ENCODE measurements around the gene CPT2.

CPT2 gene

DNA sequence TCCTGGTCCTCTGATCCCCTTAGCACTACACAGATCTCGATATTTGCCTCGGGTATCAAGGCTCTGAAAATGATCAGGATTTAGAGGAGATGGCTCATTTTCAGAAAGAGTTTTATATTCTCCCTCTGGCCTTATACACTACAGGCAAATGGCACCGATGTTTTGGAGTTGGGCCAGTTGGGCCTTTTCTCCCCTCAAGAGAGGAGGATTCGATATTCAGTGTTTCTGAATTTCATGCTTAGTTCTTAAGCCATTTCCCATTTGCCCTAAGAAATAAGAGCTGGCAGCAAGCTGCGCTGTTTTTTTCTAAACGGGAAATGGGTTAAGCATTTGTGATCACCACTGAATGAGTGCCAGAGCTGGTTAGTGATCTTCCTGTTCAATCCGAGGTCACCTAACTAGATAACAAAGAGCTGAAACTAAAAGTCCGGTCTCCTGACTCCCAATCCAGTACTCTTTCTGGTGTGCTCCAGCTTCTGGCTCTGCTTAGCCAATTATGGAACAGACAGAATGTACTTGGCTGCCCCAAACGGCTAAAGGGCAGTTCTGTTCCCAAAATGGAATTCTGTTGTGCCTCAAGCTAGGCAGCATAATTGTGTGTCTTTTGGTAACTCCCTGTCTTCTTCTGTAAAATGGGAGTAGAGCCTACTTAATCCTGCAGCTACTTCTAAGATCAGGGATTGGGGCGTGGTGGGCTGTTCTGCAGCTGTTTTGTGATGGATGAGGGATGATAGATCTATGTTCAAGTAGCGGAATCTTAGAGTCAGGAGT is 1.2 kb upstream of the CPT2 start:
- TF ChIP-seq GATA3 (IDR thresholded peaks at IDR 0.05; ENCODE audit: low read depth, low read length) (no peak), GATA2 (IDR thresholded peaks at IDR 0.05; ENCODE audit: low read depth, low read length) (no peak)

DNA sequence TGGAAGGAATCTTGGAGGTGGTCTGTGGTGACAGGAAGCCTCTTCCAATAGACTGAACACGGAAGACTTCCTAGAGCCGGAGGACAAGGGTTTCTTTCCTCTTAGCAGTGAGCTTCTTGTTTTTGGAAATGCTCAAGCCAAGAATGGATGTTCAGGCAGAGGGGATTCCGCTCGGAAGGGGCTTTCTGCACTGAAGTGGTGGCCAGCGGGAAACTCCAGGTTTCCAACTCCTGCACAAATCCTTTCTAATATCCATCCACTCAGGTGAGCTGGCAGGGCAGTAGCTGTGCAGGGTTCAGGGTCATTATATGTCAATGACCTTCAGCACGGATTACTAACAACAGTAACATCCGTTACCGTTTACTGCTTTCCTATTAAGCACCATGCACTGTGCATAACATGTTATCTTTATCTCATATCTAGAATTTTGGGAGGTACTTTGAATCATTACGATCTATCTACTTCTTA is 573 bp upstream of the CPT2 start:
- TF ChIP-seq GATA2 (IDR thresholded peaks at IDR 0.05; ENCODE audit: low read depth, low read length) (no peak), GATA3 (IDR thresholded peaks at IDR 0.05; ENCODE audit: low read depth, low read length) (0 out of 2 replicates have a peak, but pooled peaks have one; percentile 13)

DNA sequence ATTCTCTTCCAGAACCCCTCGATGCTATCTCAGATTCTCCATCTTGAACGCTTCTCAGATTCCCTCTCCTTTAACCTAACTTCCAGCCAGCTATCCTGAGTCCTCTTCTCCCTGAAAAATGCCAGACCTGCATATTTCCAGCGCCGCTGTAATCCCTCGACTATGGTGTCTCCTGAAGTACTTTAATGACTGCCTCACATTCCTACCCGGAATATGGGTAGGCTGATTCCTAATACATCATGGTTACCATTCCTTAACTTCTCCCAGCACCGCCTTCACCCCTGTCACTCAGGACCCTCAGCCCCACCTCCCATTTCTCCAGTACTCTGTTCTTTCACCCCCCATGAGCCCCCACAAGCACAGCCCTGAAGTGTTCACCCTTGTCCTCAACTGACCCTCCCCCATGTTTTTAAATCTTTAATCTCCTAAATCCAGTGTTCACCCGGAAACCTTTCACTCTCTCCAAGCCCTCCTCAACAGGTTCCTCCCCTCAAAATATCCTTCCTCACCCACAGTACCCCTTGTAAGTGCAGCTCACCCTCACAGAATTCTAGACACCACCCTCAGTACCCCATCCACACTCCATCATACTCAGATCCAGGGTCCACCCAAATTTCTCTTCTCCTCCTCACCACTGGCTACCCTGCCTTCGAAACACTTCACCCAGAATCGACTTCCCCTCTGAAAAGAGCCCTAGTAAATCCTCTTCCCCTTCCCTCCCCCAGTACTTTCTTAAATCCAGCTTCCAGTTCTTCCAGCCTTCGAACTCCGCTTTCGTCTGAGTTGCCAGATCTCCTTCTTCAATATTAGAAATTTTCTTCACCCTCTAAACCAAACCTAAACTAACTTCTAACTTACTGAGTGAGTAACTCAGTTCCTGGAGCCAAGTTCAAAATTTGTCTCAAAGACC is 922 bp downstream of the CPT2 start:
- TF ChIP-seq GATA2 (IDR thresholded peaks at IDR 0.05; ENCODE audit: low read depth, low read length) (no peak), GATA3 (IDR thresholded peaks at IDR 0.05; ENCODE audit: low read depth, low read length) (no peak)

DNA sequence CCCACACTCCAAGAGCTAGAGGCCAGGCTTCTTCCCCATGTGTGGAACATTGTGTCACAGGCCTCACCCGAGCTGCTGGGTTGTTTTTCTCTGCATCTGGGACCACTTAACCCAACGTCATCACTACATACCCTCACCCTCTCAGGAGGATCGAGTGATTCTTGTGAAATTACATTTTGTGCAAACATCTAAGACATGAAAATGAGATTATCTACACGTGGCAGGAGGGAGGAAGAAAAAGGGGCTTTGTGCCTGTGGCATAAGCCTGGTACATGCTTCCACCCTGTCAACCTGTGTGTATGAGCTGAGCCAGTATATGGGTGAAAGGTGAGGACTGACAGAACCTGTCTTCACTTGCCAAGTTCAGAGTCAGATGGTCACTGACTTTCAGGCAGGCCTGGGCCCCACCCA is 1.6 kb downstream of the CPT2 start:
- no peak for TF ChIP-seq GATA2 (IDR thresholded peaks at IDR 0.05; ENCODE audit: low read depth, low read length)
- TF ChIP-seq GATA3 (IDR thresholded peaks at IDR 0.05; ENCODE audit: low read depth, low read length): no peak

DNA sequence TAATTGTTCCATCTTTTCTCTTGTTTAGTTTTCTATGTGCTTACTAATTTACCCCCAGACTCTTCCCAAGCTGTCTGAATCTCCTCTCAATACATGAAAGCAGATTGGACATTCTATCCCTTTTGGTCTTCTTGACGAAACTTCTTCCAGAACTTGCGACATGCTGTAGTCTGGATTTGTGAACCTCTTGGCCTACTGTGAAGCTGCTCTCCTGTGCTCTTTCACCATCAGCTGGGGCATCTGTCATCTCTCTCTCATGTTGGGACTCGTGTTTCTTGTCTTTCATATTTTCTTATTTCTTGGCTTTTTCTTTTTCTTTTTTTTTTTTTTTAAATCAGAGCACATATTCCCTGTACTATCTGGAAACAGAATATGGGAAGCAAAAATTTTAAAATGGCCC is 6.8 kb downstream of the CPT2 start:
- no peak for TF ChIP-seq GATA2 (IDR thresholded peaks at IDR 0.05; ENCODE audit: low read depth, low read length)
- TF ChIP-seq GATA3 (IDR thresholded peaks at IDR 0.05; ENCODE audit: low read depth, low read length): no peak

DNA sequence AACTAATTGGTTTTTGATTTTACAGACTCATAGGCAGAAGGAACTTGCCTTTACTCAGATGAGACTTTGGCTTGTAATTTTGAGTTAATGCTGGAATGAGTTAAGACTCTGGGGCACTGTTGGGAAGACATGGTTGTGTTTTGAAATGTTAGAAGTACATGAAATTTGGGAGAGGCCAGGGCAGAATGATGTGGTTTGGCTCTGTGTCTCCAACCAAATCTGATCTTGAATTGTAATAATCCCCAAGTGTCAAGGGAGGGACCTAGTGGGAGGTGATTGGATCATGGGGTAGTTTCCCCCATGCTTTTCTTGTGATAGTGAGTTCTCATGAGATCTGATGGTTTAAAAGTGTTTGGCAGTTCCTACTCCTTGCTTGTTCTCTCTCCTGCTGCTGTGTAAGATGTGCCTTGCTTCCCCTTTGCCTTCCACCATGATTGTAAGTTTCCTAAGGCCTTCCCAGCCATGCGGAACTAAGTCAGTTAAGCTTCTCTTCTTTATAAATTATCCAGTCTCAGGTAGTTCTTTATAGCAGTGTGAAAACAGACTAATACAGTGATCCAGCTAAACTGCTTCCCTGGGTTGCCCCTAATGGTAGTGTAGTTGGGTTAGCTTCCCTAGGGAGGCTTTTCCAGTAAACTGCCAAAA is 10.2 kb downstream of the CPT2 start:
- TF ChIP-seq GATA3 (IDR thresholded peaks at IDR 0.05; ENCODE audit: low read depth, low read length) (no peak), GATA2 (IDR thresholded peaks at IDR 0.05; ENCODE audit: low read depth, low read length) (no peak)

DNA sequence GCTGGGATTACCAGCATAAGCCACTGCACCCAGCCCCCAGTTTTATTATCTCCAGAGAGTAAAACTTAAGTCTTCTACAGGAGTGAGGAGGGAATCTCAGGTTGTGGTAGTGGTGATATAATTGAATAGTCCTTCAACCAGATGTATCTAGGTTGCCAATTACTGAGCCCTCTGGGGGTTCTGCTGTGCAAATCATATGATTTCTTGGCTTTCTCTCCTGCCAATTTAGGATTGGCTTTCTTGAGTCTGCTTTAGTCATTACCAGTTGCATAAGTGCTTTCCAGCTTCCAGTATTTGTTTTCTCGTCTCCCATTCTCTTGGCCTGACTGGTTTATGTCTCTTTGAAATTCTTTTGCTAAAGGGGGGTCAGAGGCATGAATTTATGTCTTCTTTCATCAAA is 11.1 kb downstream of the CPT2 start:
- TF ChIP-seq GATA2 (IDR thresholded peaks at IDR 0.05; ENCODE audit: low read depth, low read length) (no peak), GATA3 (IDR thresholded peaks at IDR 0.05; ENCODE audit: low read depth, low read length) (no peak)

DNA sequence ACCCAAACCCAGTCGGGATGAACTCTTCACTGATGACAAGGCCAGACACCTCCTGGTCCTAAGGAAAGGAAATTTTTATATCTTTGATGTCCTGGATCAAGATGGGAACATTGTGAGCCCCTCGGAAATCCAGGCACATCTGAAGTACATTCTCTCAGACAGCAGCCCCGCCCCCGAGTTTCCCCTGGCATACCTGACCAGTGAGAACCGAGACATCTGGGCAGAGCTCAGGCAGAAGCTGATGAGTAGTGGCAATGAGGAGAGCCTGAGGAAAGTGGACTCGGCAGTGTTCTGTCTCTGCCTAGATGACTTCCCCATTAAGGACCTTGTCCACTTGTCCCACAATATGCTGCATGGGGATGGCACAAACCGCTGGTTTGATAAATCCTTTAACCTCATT is 13.7 kb downstream of the CPT2 start:
- TF ChIP-seq GATA3 (IDR thresholded peaks at IDR 0.05; ENCODE audit: low read depth, low read length) (no peak), GATA2 (IDR thresholded peaks at IDR 0.05; ENCODE audit: low read depth, low read length) (no peak)

DNA sequence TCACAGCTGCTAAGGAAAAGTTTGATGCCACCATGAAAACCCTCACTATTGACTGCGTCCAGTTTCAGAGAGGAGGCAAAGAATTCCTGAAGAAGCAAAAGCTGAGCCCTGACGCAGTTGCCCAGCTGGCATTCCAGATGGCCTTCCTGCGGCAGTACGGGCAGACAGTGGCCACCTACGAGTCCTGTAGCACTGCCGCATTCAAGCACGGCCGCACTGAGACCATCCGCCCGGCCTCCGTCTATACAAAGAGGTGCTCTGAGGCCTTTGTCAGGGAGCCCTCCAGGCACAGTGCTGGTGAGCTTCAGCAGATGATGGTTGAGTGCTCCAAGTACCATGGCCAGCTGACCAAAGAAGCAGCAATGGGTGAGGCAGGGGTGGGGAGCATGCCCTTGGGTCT is 14.3 kb downstream of the CPT2 start:
- TF ChIP-seq GATA2 (IDR thresholded peaks at IDR 0.05; ENCODE audit: low read depth, low read length) (no peak), GATA3 (IDR thresholded peaks at IDR 0.05; ENCODE audit: low read depth, low read length) (no peak)

DNA sequence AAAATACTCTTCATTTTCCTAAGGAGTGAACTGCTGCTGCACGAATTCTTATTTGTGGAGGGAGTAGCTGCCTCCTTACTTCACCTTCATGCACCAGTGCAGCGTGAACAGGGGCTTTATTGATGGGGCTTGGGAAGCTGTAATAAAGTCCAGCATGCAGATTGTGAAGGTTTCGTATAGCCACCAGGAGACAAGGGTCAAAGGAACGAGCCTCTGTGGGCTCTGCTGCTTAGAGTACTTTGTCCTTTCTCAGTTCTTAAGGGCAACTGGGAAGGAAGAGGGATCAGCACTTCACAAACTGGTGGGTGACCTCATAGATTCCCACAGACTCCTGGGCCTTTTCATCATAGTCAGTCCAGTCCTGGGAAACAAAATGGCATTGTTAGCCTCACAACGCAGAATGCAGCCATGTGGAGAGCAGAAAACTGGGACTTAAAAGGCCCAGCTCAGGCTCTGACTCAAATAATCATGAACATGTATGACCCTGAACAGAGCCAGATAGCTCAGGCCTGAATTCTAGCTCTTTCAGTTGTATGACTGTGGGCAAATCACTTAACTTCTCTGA is 17.8 kb downstream of the CPT2 start:
- TF ChIP-seq GATA3 (IDR thresholded peaks at IDR 0.05; ENCODE audit: low read depth, low read length) (no peak), GATA2 (IDR thresholded peaks at IDR 0.05; ENCODE audit: low read depth, low read length) (no peak)

DNA sequence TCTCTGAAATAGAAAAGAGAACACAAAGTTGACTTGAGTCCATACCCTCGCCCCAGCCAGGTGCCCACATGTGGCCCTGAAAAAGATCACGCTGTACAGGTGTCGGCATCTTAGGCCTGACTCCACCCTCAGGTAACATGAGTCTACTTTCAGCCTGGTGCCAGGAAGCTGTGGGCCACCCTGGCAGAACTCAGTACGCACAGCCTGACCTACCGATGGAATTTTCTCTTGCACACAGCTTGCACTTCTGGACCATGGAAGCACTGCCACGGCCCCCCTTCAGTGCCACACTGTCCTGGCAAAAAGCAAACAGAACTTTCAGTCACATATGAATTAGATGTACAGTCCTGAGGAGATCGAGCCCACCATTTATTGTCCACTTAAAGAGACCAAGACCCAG is 21.6 kb downstream of the CPT2 start:
- no peak for TF ChIP-seq GATA3 (IDR thresholded peaks at IDR 0.05; ENCODE audit: low read depth, low read length)
- TF ChIP-seq GATA2 (IDR thresholded peaks at IDR 0.05; ENCODE audit: low read depth, low read length): no peak

DNA sequence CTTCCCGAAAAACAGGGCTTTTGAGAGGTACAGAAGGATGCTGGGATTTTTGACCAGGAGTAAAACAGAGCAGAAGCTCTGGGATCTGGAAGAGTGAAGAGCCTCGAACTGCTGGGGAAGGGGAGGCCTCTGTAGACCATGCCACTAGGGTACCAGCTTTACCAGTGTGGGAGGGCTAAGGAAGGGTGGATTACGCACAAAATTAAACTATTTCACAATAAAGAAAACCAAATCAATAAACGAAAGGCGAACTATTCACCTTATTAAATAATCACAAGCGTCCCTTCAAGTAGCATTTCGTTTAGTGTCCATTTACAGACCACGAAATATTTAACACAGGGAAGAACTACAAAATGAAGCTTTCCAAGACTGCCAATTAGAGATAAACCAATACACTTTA is 23.1 kb downstream of the CPT2 start:
- TF ChIP-seq GATA2 (IDR thresholded peaks at IDR 0.05; ENCODE audit: low read depth, low read length): no peak
- TF ChIP-seq GATA3 (IDR thresholded peaks at IDR 0.05; ENCODE audit: low read depth, low read length): no peak

DNA sequence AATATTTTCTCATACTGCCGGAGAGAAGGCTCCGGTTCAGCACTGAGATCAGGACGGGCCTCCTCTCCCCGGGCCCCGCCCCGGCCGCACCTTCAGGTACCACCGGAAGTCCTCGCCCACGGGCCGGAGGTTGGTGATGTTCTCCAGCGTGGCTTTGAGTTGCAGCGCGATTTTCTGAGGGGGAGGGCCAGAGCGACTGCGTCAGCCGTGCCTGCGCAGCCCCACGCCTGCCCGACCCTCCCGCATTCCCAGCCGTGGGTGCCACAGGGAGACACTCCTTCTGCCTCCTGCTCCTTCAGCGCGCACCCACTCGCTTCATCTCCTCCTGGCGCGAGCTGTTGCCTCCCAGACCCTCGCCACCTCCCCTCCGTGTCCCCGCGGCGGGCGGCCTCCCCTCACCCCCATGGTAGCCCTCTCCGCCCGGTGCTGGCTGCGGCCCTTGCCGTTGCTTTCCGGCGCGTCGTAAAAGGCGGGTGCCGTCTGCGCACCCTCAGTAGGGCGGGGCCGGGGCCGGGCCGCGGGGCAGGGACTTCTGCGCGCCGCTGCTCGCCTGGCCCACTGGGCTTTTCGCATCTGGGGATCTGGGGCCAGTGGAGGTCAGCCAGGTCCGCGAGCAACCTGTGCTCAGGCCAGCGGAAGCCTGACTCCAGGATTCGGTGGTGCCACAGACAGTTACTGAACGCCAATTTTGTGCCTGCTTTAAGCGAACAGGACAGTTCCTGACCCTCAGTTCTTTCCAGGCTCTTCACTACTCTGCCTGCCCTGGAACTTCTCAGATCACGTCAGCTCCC is 23.7 kb downstream of the CPT2 start, which contains the start of gene CZIB:
Gene CZIB, minus strand, starts transcription at position 464 of the 791 bp plus-strand sequence. Its CDS starts 59 bp downstream, at position 405.
- TF ChIP-seq GATA2 (IDR thresholded peaks at IDR 0.05; ENCODE audit: low read depth, low read length): no peak
- no peak for TF ChIP-seq GATA3 (IDR thresholded peaks at IDR 0.05; ENCODE audit: low read depth, low read length)

Measured in SH-SY5Y (cell line).